Stimulated activated CD8-positive, alpha-beta memory T cell treated with anti-CD3 and anti-CD28 coated beads, Interleukin-15, amount 100 ng/mL, for 48 hours (primary cell): Measurements from ENCODE around the gene CARD19.
A peak's percentile ranks its signal among the peaks of the same experiment; 100 is the strongest.

Source experiments
- DNase-seq, 2 donors: peaks; one replicate each; pipeline ENCODE4 v3.0.0-alpha.2; 2020; ENCODE audit warnings: low read depth in 2 of 2

Gene CARD19

DNA sequence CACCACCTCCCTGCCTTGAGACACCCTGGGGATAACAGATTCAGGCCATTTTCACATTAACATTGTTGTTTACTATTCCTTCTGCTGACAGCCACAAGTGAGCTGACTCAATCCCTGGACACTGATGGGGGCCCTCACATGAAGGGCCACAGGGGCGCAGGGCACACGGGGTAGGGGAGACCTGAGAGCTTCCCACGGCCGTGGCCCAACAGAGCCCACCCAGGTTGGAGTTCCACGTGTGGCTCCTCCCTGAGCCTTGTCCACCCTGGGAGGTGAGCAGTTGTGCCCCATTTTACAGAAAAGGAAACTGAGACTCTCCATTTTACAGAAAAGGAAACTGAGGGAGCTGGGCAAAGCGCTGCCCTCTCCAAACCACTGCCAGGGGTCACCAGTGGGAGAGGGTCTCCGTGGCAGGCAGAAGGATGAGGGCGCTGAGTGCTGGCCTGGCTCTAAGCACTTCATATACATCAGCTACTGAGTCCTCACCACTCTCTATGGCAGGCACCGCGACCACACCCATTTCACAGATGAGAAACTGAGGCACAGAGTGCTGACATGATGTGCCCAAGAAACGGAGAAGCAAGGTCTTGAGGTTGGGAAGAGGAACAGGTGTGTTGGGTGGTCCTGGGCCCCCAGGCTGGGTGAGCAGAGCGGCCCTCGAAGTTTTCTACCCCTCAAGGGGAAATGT lies 35.7 kb downstream of the CARD19 start:
- no peak for DNase-seq

DNA sequence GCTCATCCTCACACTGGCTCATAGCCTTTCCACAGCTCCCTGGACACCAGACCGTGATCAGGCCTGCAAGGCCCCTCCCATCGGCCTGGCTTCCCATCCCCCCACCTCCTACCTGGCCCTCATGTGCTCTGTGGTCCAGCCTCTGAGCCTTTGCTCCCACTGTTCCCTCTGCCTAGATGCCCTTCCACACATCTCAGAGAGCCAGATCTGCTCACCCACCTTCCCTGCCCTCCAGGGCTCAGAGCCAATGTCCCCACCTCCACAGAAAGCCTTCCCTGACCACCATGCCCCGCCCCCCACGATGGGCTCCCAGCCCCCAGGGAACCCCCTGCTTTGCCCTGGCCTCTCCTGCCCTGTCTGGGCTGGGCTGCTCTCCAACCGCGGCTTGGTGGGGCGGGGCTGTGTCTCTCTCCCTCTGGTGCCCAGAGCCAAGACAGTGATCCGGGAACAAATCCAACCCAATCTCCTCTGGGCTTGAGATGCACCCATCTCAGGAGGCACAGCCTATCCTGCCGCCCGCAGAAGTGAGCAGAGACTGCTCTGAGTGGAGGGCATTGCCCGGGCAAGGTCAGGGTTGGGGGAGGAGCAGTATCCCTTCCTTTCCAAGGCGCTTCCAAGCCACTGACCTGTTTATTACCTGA lies 36.4 kb downstream of the CARD19 start:
- no peak for DNase-seq

DNA sequence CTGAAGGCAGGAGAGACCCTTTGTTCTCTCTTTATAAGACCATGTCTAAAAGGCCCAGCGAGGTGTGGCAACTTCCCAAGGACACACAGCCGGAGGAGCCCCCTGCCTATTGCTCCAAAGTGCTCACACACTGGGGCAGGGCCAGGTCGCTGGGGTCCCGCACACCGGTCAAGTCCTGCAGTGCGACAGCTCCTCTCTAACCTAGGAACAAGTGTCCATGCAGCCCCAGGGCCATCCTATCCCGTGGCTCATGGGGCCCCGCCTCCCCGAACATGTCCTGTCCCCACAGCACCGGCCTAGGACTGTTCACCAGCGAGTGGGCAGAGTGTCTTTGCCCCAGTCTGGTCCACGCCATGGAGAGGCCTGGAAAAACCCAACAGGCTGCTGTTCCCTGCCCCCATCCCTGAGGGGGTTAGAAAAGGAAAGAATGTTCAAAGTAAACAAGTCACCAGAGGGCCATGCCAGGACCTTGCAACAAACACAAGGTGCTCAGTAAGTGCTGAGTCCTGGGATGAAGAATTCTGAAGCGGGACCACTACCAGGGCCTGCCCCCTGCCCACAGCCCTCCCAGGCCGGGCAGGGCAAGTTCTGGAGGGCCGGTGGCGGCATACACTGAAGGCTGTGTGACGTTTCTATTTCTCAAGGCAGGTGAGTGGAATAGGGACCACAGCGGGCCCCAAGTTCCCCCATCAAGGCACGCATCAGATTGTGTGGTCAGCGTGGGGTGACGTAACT lies 37.1 kb downstream of the CARD19 start:
- DNase-seq = peak in 1 of 2 donors; percentile 68

DNA sequence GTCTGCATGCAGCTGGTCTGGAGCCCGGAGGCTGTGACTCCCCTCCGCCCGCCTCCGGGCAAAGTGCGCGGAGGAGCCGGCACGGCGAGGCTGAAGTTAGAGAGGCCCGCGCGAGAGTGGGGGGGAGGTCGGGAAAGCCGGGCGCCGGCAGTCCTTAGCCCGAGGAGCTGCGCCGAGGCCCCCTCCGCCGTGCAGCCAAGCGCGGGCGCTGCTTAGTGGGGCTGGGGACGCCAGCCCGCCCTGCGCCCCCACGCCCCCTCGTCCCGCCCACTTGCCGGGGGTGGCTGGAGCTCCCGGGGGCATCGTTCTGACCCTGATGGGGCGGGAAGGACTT lies 37.6 kb downstream of the CARD19 start:
- peak in 1 of 2 donors; percentile 65 for DNase-seq

DNA sequence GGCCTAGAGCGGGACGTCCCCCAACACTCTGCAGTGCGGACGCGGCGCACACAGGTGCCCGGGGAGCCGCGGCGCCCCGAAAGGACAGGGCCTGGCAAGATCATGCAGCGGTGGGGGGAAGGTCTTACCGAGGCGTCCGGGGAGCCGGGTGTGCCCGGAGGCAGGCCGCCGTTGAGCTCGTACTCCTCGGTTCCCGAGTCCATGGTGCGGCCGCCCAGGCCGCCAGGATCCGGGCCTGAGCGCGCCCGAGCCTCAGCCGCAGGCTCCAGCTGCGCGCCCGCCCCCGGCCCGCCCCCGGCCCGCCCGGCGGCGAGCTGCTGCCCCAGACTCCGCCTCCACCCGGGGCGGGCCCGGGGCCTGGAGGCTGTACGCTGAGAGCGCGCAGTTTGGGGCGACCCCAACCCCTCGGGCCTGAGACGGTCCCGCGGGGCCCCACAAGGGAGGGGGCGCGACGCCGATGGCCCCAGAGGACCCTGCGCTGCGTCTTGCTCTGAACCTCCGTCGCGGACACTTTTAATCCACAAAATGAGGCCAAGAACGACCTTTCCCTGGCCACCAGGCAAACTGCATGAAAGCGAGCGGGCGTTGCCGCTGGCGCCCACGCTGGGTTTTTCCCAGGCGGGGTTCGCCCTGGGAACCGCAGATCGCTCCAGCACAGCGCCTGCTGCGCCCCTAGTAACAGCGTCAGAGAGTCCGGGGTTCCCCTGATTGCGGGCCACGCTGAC lies 38.2 kb downstream of the CARD19 start, which contains the start of gene NINJ1:
TSS of gene NINJ1 (minus strand) at position 237 of the 725 bp plus-strand sequence. CDS start at position 203, 34 bp downstream.
- DNase-seq = peak; percentile 86 to 92

DNA sequence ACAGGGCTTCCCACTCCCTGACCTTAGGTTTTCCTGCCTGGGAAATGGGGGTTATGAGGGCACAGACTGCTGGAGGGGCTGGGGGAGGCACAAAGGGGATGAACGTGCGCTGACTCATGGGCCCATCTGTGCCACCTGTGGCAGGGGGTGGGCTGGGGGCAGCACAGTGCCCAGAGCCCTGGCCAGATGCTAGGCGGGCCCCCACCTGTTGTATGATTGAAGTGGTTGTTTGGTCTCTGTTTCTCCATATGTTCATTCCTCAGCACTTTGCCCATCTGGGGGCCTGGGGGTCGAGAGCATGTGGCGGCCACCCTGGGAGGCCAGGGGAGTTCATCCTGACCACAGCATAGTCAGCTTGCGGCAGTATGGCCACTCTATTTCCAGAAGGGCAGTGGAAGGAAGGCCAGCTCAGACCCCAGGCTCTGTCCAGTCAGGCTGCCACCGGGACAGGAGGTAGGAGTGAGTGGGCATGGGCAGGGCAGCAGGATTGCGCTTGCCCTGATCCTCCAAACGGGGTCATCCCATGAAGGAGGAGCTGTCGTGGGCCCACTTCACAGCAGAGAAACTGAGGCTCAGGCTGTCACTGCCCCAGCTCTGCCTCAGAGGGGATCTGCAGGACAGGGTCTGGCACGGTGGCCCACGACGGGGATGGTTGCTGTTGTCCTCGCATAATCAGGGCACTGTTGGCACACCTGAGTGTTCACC lies 38.9 kb downstream of the CARD19 start:
- no peak for DNase-seq

DNA sequence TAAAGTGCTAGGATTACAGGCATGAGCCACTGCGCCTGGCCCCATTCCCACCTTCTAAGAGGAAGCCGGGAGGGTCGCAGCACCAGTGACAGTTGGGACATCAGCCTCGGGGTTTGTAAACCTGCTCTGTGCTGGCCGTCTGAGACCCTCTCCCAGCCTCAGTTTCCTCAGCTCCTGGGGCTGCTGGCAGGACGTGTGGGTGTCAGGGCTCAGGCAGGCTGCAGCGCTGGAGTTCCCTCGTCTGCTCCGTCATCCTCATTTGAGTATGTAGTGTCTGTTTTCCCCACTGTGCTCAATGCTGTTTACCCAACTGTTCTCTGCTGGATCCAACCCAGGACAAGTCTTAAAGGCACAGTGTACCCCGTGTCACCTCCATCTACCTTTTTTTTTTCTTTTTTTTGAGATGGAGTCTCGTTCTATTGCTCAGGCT lies 40.0 kb downstream of the CARD19 start:
- DNase-seq = no peak

DNA sequence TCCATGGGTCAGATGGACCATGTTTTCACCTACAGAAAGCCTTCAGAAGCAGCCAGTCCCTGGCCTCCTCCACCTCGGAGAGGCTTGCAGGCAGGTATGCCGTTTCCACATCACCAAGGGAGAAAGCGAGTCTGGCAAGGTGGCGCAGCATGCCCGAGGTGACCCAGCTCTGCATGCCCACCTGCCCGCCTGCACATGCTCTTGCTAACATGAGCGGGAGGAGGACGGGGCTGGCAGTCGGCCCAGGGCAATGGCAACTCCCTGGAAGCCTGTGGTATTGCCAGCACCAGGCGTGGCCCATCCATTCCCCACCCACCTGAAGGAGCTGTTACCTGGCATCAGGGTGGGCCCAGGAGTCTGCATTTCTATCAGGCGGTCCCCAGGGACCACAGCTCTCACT lies 41.3 kb downstream of the CARD19 start:
- DNase-seq = no peak

DNA sequence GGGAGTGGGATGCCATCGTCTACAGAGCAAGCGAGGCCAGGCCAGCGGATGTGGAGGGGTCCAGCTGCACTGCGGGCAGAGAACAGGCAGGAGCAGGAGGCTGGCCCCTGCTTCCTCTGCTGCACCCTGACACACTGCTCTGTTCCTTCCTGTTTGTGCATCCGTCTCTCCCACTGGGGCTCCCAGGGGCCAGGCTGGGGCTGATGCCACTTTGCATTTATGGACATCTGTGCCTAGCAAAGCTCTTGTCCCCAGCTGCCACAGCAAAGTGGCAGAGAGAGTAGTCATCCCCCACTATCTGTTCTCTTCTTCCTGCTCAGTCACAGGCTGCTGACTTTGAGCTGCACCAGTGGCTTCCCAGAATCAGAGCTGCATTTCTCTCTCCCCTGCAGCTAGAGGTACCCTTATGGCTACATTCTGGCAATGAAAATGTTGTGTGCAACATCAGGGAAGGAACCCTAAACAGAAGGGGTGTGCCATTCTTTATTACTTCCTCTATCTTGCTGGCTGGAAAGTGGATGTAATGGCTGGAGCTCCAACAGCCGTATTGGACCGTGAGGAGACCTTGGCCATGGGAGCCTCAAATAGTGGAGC lies 42.3 kb downstream of the CARD19 start:
- no peak for DNase-seq

DNA sequence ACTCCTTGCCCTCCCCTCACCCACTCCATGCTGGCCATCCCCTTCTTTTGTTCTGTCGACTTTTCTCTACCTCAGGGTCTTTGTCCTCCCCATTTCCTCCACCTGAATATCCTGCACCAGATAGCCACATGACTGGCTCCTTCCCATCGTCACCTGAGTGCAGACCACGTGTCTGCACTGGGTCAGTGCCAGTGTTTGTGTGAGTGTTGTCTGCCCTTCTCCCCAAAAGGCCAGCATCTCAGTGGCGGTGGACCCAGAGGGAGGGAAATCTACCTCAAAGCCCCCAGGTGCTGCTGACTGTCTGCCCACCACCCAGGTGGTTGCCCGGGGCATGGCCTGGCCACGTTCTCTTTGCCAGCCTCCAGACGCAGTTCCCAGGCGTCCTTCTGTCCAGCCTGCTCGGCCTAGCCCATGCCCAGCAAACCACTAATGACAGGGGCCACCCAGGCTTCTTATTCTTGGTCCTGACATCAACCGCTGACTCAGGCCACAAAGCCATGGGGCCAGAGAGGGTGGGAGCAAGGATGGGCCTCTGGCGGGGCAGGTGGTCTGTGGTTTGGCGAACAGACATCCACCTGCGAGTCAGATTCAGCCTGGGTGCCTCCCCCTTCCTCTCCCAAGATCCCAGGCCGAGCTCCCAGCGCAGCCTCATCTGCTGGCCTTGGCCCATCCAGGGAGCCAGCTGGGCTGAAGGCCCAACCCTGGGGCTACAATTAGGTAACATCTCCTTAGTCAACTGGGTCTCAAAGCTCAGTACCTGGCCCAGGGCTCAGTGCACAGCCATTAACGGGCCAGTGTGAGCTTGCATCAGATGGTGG lies 43.6 kb downstream of the CARD19 start:
- no peak for DNase-seq

DNA sequence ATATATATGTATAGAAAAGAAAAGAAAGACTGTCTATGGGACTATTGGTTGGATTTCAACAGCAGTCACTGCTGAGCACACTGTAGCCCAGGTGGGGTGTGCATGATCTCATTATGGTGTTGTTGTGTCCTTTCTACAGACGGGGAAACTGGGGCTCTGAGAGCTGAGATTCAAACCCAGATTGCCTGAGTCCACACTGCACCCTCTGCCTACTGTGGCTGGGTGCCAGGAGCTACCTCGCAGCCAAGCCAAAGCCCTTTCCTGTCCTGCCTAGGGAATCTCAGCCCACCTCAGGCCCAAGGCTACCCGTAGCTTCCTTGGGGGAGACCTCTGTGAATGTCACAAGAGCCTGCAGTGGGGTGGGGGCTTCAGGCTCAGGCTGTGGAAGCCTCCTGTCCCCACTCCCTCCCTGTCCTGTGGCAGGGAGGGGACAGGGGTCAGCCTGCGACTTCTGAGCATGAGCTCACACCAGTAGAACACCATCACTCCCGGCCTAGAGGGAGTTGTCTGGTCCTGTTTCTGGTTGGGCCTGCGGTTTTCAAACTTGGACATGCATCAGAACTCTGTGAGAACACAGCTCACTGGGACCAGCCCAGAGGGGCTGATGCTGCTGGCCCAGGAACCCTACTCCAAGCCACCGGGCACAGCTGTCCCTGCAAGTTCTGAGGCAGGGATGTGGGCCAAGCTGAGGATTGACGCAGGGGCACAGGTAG lies 45.9 kb downstream of the CARD19 start:
- no peak for DNase-seq

DNA sequence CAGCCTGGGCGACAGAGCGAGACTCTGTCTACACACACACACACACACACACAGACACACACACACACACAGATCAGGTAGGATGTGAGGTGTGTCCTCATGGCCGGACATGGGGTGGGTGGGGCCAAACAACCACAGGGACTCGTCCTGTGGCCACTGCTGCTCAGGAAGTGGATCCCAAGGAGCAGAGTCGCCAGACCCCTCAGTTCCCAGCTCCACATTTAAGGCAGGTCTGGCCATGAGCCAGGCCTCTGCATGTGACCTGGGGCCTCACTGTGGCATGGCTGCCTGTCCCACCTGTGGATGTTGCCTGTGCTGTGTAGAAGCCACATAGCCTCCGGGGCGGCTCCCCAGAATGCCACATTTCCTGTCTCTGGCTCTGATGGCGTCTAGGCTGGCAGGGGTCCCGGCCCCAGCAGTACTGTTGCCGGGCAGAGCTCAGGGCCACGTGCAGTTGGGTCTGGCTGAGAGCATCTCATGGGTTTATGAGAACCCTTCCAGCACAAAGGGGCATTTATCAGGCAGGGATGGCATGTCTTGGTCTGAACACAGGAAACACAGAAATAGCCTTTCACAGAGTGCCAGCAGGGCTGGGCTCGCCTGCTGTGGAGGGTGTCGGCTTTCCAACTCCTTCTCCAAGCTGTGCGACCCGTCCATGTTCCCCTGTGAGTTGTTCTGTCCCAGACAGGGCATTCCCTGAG lies 48.0 kb downstream of the CARD19 start:
- no peak for DNase-seq

DNA sequence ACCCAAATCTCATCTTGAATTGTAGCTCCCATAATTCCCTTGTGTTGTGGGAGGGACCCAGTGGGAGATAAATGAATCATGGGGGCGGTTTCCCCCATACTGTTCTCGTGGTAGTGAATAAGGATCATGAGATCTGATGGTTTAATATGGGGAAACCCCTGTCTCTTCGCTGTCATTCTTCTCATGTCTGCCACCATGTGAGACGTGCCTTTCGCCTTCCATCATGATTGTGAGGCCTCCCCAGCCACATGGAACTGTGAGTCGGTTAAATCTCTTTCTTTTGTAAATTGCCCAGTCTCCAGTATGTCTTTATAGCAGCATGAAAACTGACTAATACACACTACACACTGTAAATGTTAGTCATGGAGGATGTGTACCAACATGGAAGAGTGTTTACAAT lies 50.7 kb downstream of the CARD19 start:
- peak; percentile 20 to 41 for DNase-seq

DNA sequence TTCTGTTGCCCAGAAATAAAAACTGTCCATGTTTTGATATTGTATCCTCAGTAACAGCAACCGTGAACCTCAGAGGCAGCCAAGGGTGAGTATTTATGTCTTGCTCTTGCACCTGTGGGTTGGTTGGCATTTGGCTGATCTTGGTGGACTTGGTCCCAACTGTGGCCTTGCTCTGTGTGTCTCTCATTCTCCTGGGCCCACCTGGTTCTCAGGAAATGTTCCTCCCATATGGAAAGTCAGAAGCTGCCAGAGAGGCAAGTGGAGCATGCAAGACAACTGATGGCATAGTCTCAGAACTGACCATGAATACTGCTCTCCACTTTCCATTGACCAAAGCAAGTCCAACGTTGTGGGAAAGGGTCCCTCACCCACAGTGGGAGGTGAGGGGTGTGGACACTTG lies 51.6 kb downstream of the CARD19 start:
- DNase-seq = no peak

DNA sequence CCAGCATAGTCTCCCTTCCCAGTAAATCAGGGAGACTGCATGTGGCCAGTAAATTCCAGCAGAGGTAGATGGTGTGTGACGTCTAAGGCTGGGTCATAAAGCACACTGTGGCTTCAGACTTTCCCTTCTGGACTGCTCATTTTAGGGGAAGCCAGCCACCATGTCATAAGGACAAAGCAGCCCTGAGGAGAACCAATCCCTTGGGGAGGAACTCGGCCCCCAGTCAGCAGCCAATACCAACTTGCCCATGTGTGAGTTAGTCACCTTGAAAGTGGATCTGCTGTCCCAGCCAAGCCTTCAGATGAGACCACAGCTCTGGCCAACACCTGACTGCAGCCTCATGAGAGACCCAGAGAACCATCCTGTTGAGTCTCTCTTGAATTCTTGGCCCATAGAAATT lies 52.7 kb downstream of the CARD19 start:
- DNase-seq = no peak

DNA sequence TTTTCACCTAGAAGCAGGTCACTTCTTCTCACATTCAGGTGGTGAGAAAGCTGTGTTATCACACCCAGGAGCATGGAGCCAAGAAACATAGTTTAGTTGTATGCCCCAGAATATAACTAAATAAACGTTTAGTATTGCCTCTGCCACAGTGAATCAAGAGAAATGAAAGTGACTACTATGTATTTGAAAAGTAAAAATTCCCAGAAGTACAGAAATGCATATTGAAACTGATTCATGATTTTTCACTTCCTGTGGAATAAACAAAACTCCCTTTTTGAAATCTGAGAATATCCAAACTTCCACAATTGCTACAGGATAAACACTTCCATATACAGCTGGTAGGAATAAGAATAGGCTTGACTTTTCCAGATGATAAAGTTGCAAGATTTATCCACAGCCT lies 53.3 kb downstream of the CARD19 start:
- DNase-seq = no peak

DNA sequence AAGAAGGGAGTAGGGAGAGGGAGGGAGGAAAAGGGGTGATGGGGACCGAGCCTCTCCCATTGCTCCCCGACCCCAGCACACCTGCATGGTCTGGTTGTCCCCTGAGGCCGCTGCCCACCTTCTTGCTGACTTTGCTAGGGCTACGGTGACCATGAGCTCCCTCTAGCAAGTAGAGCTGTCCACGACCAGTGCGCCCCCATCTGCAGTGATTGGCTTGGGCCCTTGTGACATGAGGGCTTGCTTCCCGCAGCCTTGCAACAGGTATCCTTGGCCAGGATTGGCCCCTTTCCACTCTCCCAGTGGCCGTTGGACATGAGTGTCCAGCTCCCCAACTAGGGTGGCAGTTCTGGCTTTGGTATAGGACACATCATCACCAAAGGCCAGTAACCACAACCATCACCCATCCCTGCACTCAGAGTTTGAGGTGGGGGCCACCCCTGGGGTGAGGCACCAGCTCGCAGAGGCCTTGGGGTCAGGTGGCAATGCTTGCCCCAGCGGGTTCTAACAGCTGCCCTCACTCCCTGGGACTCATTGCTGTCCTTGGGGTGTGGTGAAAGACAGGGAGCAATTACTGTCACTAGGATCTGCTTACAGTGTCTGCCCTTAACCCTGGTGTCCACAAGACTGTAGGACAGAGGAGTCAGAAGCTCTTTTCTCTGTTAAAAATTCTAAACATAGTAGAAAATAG lies 55.2 kb downstream of the CARD19 start:
- no peak for DNase-seq

DNA sequence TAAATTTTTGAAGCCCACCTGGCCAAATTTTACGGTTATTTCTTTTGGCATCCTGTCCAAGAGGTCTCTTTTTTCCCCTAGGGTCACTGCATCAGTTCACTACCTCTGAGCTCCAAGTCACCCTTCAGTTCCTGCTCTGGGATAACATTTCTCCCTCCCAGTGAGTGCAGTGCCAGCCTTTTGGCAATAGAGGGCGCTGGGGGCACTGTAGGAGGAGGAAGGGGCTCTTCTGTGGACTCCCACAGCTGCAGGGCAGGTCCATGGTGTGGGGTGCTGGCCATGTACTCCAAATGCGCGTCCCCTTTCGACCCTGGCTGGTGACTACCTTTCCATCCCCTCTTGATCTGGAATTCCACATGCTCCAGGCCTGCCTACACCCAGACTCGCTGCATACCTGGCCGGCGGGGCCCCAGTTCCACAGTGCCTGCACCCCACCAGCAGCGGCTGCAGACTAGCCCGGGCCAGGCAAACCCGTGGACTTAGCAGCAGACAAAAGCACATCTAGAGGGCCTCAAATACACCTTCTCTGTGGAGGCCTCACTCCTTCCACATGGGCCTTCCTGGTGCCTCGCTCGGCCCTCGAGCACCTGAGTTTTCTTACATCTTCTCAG lies 58.4 kb downstream of the CARD19 start:
- DNase-seq = no peak
